HG03045 (cell line): ENCODE data around the gene NRN1.

Experiments used
- ATAC-seq: cut with Tn5 transposase; IDR thresholded peaks from one replicate; pipeline ENCODE4 v1.9.1; 2021; ENCODE audit warnings: mild to moderate bottlenecking, moderate library complexity; ENCODE audit not compliant: unreplicated experiment

Gene NRN1

DNA sequence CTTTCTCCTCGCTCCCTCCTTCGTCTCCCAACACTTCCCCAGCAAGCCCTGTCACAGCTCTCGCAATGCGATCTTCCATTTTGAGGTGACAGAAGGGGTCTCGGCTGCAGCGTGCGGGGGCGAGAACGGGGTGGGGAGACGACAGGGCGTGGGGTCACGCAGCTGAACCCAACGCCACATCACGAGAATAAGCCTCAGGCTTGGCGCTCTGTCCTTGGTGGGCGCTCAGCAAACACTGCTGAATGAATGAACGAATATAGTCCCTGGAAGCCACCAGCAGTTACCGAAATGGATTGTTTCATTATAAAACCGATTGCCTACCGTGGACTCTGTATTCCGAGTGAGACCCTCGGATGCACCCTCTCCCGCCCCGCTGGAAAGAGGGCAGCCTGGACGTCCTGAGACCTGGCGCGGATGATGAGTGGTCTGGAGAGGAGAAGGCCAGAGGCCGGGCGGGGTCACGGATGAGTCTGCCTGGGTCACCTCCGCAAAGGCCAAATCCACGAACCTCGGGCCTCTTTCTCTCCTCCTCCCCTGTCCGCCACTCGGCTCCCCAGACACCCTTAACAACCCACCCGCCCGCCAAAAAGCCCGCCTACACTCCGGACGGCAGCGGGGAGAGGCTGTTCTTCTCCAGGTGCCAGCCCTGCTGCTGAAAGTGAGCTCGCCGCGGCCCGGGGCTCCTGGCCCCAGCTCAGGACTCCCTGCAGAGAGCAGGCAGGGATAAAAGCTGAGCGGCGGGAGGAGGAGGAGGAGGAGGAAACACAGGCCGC, 3.7 kb downstream of the NRN1 start:
- ATAC-seq: no peak

DNA sequence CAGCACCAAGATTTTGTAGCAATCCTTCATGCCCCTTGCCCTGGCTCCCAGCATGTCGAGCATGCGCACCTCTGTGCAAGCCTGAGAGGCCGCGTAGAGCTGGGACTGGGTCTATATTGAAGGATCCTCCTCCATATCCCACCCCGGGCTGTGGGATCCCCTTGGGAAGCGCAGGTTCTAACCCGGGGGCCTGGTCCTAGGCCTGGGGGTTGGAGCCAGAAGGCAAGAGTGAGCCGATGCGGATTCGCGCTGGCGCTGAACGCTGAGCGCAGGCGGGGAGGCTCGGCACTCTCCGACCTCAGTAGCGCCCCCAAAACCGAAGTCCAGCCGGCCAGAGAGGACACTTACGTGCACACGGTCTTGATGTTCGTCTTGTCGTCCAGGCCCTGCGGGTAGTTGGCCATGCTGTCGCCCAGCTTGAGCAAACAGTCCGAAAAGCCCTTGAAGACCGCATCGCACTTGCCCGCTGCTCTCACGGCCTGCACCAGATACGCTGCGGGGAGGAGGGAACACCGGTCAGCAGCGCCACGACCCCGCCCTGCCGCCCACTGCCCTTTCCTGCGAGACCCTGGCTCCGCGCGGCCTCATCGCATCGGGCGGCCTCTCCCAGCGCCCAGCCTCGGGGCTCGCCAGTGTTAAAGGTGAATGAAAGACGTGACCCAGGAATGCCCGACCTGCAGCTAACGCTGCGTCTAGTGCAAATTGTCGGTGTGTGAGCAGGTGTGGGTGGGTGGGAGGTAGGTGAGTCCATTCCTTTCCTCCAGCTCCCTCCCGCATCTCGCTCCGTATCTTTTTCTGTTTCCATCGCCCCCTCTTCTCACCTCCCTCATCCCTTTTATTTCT, 4.5 kb downstream of the NRN1 start:
- ATAC-seq: no peak

DNA sequence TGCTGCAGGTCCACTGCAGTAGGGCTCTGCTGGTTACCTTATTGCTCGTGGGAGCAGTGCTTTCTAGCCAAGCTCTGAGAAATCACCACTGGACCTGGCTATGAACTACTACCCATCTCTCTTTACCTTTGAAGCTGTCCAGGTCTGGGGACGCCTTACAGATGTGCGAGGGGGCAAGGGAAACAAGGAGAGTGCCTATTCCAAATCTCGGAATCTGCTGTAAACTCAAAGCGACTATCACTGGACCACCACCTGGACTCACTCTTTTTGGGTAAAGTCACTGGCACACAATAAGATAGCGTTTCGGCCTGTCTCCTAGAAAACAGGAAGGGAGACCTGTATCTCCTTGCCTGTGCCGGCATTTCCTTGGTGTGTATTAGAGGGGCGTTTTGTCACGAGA, 5.3 kb downstream of the NRN1 start:
- ATAC-seq: no peak

DNA sequence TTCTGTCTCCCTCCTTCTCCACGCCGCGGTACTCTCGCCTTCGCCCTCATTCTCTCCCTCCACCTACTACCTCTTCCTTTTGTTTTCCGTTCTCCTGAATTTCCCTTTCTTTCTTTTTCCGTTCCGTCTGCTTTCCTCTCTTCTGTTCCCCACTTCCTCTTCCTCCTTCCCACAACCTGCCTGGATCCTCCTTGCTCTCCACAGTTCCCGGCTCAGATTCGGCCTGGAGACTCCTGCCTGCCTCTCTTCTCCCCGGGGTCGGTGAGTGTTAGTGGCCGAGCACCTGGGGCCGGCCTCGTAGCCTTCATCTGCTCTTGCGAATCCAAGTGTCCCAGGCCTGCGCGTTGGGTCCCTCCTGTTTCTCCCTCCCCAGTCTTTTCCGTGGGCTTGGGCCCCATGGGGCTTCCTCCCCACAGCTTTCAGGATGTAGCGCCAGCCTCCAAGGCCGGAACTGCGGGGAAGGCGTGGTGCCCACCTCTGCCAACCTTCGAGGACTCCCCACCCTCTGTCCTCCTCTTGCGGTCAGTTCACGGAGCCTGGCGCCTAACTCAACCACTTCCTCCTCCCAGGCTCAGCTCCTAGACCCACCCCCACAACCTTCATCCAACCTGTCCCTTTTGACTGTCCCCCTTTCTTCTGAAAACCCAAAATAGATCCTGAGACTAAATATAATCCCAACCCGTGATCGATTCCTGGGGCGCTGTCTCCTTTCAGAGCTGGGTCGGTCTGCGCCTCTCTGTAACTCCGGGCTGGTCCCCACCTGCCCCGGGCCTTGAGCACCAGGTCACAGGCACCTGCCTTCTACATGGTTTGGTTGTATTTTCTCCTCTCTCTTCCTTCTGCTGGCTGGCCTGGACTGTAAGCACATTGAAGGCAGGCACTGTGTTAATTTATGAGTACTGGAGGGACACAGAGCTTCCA, 6.8 kb downstream of the NRN1 start:
- no peak for ATAC-seq

DNA sequence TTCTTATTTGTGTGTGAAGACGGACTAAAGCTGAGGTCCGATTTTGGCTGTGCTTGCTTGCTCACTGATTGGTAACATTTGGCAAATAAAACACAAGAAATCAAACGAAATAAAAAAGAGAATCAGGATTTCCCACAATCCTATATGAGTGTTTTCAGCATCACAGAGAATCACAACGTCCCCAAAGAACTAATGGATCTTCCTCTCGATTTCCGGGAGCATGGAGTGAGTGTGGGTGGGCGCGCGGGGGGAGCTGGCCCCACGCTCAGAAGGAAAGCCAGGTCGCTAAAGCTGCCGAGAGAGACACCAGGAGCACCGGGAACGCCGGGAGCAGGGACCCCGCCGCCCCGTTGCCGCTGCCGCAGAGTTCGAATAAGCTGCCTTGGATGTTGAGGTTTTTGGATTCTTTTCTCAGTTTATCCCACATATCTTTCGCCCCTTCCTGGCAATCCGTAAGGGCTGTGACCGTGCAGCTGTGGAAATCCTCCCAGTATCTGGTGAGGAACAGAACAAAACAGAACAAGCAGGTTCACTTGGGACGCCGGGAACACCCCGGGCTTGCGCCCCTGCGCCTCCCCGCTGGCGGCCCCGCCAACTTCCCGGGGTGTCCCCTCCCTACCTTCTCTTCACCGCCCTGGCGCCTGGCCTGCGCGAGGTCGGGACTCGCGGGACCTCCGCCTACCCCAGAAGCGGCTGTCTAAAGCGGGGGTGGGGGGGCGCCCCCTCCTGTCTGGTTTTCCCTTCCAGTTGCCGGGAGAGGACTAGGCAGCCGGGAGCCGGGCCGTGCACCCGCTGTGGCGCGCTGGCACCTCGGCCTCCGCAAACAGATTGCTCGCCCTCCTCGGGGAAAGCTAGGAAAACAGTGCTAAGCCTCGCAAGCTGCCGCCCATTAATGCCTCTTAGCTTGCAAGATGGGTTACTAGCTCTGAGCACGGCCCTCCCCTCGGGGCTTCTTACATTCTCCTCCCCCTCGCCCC, 7.7 kb downstream of the NRN1 start:
- ATAC-seq: no peak

DNA sequence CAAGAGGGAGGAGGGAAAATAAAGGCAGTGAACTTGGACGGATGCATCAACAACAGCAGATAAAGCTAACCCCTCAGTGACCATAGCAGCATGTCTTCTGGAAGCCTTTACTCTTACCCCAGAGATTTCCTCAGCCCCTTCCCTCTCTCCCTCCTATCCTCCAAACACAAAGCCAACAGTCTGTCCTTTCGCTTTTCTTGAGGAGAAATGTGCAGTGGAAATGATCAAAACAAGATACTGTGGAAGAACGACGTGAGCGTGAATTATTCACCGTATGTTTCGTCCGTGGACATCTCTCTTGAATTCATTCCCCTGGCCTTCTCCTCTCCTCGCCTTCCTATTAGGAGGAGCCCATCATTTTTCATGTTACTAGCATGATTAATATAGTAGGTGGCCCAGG, 8.5 kb downstream of the NRN1 start:
- ATAC-seq: no peak

DNA sequence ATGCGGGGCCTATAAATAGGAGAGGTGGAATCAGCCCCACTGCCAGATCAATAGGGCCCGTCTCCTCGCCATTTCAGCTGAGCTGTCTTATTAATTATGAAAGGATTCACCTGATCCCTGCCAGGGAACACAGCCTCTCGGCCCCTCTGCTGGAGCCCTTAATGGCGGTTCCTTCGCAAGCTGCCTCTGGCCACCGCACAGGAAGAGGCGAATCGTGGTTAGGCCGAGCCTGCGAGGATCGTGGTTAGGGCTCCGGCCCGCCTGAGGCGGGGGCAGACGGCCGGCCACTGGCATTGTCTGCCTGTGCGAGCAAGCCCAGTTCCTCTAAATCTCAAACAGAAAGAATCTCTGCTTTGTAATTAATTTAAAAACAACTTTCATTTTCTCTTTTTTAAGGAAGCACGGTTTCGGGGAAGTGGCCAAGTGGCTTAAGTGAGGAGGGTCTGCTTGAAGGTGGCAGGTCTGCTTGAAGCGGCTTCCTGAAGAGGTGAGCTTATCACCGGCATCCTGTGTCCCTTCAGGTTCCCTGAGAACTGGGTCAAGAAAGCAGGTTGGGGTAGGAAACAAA, 9.2 kb downstream of the NRN1 start:
- no peak for ATAC-seq

DNA sequence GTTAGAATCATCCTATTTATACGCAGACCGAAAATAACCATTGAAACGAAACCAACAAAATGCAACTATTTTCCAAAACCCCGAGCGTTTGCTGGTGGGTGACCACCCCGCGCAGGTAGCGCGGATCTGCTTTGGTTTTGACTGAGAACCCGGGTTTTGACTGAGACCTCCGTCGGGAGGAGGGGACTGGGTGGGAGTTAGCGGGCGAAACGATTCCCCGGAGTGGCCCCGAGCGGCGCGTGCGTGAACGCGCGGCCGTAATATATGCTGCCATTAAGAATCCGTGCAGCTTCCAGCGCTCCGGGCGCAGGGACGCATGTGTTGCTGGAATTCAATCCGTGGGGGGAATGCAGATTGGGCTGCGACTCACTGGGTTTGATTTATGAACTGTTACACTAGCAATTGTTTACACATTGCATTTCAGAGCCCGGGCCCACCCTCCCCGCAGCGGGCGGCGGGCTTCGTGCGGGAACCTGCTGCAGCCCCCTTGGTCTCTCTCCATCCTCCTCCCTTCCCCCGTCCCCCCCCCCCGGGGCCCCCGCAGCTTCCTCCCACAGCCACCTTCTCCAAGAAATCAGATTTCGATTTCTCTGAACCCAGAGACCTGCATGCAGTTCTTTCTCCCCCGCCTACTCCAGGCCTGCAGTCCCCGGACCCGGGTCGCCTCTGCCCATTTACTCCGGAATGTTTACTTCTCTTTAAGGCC, 9.9 kb downstream of the NRN1 start:
- ATAC-seq: no peak

DNA sequence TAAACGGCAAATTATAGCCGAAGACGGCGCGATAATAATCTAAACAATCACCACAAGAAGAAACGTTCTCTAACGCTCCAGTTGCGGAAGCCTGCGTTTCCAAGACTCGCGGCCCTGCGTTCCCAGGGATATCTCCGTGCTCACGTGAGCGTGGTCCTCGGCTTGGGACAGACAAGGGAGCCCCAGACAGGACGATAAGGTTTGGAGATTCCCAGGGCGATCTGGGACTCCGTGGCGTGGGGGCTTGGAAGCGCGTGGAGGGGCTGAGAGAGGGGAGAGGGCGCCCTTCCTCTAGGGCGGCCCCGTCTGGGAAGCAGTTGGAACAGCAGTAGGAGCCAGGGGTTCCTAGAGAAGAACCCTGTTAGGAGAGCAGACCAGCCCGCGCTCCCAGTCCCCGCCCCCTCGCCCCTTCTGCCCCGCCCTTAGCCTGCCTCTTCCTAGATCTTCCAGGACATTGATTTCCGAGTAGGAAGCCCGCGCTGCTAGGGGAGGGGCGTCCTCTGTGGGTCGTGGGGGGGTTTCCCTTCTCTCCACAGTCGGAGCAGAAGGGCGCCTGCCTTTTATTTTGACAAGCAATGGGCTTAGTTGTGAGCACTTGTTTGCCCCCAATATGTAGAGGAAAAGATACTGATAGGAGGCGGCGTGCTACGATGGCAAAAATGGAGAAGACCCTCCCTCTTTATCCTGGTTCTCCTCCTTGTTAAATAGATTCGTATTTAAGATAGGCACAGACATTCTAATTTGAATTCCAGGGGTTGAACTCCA, 10.6 kb downstream of the NRN1 start:
- ATAC-seq: no peak

DNA sequence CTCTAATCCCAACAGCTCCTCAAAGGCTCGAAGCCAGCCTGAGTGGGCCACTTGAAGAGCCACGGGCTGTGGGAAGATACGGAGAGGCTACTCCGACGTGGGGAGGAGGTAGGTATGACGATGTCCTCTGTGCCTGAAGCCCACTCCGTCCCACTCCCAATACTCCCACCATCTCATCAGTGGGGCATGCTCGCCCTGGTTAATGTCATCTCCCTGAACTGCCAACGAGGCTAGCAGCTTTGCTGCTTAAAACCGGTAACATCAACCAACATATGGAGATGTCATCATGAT, 11.1 kb downstream of the NRN1 start:
- ATAC-seq: no peak

DNA sequence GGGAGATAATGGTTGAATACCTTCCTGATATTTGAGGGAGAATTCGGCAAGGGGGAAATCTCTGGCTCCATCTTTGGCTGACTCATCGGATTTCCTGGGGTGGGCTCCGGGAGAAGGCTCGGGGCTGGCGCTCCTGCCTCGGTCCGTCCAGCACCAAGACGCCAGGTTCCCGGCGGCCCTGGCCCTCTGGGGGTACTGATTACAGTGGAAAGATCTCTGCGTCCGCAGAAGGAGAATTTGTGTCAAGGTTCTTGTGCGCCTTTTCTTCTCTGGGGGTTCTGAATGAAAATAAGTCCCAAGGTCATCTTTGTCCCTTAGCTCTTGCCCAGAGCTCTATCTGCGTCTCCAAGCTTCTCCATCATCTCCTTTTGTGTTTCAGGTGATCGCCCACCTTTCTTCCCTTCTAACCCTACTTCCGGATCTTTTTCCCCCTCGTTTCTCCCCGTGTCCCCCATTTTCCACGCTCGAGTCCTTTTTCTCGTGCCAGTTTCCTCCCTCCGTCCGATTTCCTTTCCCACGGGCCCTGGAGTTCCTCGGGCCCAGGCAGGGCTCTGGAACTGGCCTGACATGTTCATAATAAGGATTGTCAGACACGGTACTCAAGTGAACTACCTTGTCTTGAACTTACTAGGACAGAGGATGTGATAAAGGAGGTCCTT, 11.6 kb downstream of the NRN1 start:
- no peak for ATAC-seq

DNA sequence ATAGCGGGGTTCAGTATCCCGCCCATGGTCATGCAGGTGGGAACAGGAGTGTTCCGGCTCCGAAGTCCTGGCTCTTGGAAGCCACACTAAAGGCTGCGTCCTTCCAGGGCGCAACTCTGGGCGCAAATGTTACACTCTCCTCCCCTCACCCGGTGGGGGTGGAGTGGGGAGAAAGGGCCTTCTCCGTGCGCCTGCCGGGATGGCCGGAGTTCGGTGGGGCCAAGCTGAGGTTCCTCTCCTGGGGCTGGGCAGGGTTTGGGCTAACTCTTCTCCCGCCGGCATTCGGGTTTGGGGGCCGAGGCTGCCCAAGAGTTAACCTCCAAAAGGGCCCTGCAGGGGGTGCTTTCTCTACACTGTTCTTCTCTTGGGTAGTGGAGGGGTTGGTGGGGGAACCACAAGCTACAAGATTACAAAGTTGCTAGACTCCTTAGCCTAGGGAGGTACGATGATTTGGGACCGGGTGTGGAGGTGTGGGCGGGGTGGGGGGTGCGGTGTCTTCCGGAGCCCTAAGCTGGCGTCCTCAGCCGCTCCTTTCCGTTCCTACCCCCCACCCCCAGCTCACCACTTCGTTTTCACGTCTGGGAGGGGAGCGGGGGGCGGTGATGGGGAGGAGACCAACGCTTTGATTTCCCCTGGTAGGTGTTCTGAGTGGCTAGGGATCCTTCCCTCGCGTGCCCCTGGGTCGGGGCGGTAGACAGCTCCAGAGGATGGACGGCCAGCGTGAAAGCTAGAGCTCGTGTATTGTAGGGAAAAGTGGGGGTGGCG, 12.3 kb downstream of the NRN1 start:
- no peak for ATAC-seq

DNA sequence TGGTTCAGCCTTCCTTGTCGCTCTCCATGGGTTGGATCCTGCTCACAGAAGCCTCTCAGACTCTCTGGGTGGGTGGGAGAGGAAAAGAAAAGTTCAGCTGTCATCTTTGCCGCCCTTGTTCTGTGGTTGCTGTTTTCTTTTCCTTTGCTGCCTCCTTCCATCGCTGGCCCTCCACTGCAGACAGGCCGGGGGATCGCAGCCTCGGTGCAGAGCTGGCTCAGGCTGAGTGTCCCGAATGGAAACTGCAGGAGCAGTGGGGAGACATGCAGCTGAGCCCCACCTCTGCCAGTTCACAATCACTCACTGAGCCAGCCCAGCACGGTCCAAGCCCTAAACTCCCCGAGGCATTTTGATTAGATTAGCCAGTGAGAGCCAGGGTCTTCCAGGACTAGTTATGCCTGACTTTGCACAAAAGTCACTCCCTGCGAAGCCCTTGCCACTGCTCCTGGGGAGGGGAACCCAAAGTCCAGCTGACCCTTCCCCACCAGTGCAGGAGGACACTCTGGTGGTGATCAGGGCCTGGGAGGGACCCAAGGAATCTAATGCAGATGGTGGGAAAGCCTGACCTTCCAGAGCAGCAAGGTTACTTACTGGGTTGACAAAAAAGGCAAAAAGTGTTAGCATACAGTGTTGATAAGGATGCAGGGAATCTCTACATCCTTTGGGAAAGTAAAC, 14.0 kb downstream of the NRN1 start:
- no peak for ATAC-seq

DNA sequence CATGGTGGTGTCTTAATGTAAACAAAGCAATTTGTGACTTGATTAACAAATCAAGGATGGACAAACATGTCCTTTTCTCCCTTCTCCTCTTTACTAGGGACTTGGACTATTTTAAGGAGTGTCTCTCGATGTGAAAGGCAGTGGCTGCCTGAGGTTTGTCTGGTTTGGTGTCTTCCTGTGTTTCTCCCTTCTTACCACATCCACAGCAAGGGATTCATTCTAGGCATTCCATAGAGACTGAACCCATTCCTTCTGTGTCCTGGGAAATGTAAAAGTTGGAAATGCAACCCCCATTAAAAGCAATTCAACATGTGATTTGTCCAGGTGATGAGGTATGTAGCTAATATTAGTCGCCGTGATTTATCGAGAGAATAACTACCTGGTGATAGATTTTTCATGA, 15.9 kb downstream of the NRN1 start:
- no peak for ATAC-seq

DNA sequence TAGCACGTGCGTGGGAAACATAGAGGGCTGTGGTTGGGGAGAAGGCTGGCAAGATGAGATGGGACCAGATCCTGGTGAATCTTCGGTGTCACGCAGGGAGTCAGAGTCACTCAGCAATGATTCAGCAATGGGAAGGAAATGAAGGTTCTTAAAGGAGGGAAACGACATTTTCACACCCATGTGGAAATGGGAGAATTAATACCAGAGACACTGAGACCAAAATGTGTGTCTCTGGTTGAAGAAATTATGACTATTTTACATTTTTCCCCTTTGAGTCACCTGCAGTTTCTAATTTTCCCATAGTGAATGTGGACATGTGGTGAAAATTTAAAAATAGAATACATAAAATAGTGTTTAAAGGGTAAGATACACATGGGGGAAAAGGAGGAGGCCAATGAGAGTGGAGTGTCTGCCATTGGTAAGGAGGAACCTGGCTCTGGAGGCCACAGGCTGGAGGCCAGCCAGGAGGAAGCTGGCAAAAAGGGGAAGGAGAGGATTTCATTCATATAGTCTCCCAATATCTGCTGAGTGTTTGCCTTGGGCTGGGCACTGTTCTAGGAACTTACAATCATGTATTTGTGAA, 17.5 kb downstream of the NRN1 start:
- no peak for ATAC-seq

DNA sequence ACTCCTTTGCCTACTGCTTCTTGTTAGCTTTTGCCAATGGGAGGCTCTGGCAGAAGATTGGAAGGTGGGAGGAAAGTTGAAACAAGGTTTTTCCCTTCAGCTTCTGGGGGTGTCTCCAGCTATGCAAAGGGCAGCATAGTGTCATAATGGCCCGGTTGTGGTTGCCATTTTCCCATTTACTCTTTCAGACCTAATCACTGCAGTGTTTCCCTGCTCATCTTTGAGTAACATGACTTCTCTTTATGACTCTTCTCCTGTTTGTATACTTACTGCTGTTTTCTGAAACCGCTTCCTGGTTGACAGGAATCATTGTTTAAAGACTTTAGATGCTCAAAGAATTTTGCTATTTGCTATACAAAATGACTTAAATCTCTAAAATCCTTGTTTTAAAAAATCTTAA, 19.9 kb downstream of the NRN1 start:
- no peak for ATAC-seq
